ENCODE data around the gene PCNT. TPM values are rescaled to one million over a fixed set of nuclear protein-coding genes. Genes with fewer than 3 reads are reported as not detected.

The PCNT gene
- total and polyA plus RNA-seq, 2 of the 4 experiments (the other 2 are of a cell fraction), result 10.0 to 19.4 TPM

- no peak for TF ChIP-seq CEBPB (IDR thresholded peaks at IDR 0.05; ENCODE audit: low read depth, low read length)
- POLR2A ChIA-PET (ENCODE audit: unreplicated experiment), result no interaction called here
Observed at GRCh38 chr21:46426313-46427046, 102.5 kb downstream of the PCNT start.

More at GRCh38 chr21:46426313-46427046, 102.5 kb downstream of the PCNT start:
- H3K4me3 ChIP-seq (ENCODE audit: insufficient read depth, low read depth, low read length), result no peak overlapping the region
- no peak overlapping the region for H4K5ac ChIP-seq (ENCODE audit: low read depth, low read length)
- peaks cover 49% of the 10 kb centered on the region for H3K36me3 ChIP-seq (ENCODE audit: control insufficient read depth, insufficient read depth, low read length)
- no peak overlapping the region for H3K9ac ChIP-seq (ENCODE audit: low read depth, low read length)
- H4K20me1 ChIP-seq (ENCODE audit: insufficient read depth, low read length), result no peaks in the 10 kb centered on the region
- no peak overlapping the region for H2BK5ac ChIP-seq (ENCODE audit: low read depth, low read length, poor library complexity, severe bottlenecking)
- H3K14ac ChIP-seq (replicated peaks; ENCODE audit: low read depth, low read length), result no peak overlapping the region
- H3K9me3 ChIP-seq (ENCODE audit: control insufficient read depth, insufficient read depth, low read length), result no peaks in the 10 kb centered on the region
- H3K27me3 ChIP-seq (ENCODE audit: control insufficient read depth, insufficient read depth, low read length), result no peaks in the 10 kb centered on the region
- no peak overlapping the region for H3K18ac ChIP-seq (ENCODE audit: low read depth, low read length)
- no peaks in the 10 kb centered on the region; a peak in 1 of 4 replicates for H3K79me1 ChIP-seq (ENCODE audit: low read depth in 1 of 2, low read length in 2 of 2)
- H2AK5ac ChIP-seq (ENCODE audit: low read depth, low read length), result no peak overlapping the region
- H2AFZ ChIP-seq (replicated peaks; ENCODE audit: low read length, poor library complexity), result no peak overlapping the region
- no peaks in the 10 kb centered on the region for H3K9me1 ChIP-seq (ENCODE audit: insufficient read depth, low read length)
- ATAC-seq (ENCODE audit: low read depth) (no peak), DNase-seq (no peak)
- no peak overlapping the region for H2BK120ac ChIP-seq (ENCODE audit: low read depth, low read length)
- no peak overlapping the region for H2BK15ac ChIP-seq (ENCODE audit: low read depth, low read length)
- intact Hi-C loops (cut with micrococcal nuclease), result no loop called here
- H3K4me1 ChIP-seq (ENCODE audit: control insufficient read depth, insufficient read depth, low read length), result no peaks in the 10 kb centered on the region
- H3K4ac ChIP-seq (ENCODE audit: low read depth, low read length), result no peak overlapping the region
- no peak overlapping the region for H3K27ac ChIP-seq (ENCODE audit: insufficient read depth, low read length)
- H2AK9ac ChIP-seq (replicated peaks; ENCODE audit: low read depth, low read length, poor library complexity), result no peak overlapping the region
- dilution Hi-C loops (cut with HindIII; ENCODE audit: low sequenced_read_pairs, unreplicated experiment), result no loop called here
- H4K91ac ChIP-seq (ENCODE audit: insufficient read depth, low read depth, low read length), result no peak overlapping the region
- no peak overlapping the region for H3K23ac ChIP-seq (ENCODE audit: low read depth, low read length)
- CTCF ChIA-PET, result no interaction called here
- no peak overlapping the region for H3K56ac ChIP-seq (ENCODE audit: extremely low read depth, insufficient read depth, low read length)
- no peak overlapping the region for H2BK20ac ChIP-seq (ENCODE audit: low read depth, low read length)
- BruUV-seq (replicated peaks), result no TSS peak
- WGBS, 2 experiments (ENCODE audit: extremely low coverage in 2 of 2, insufficient read length in 1 of 2), result 95% methylated on average over 5 of the region's 22 CpGs; no CpG with 5 or more reads in 1 of the 2 experiments
- H3K4me2 ChIP-seq (ENCODE audit: low read depth, low read length), result no peak overlapping the region
- in situ Hi-C loops (cut with MboI; ENCODE audit: low sequenced_read_pairs), result no loop called here
- no peak overlapping the region for H4K8ac ChIP-seq (ENCODE audit: low read depth in 2 of 2, low read length in 2 of 2)
